Gastrocnemius medialis (tissue), 4 donors: Measurements from ENCODE around the gene NECTIN1. TPM values are rescaled to one million over a fixed set of nuclear protein-coding genes. Genes with fewer than 3 reads are reported as not detected.

Experiments
- ATAC-seq, 2 donors: fragments of 150-250 bp; one replicate each; pipeline ENCODE4 v1.9.1; 2016
- DNase-seq, 2 donors: peaks; one replicate each; pipeline ENCODE4 v3.0.0-alpha.2; 2019
- H3K27ac ChIP-seq, 4 donors: fragments of 200-600 bp; sonication (generic); 1 replicate in 1 of 4; 2 replicates in 3 of 4; pipeline ENCODE4 v1.5.1; 2016 to 2018; ENCODE audit warnings: mild to moderate bottlenecking in 2 of 4, moderate library complexity in 1 of 4
- H3K27me3 ChIP-seq, 3 donors: fragments of 200-600 bp; sonication (generic) in 2 of 3; 1 replicate in 1 of 3; 2 replicates in 2 of 3; pipeline versions ENCODE4 v1.5.1 to v1.6.0; 2016 to 2019; ENCODE audit warnings: mild to moderate bottlenecking in 1 of 3, moderate library complexity in 1 of 3
- H3K36me3 ChIP-seq, 2 donors: fragments of 200-600 bp; sonication (generic) in 1 of 2; one replicate each; pipeline ENCODE4 v1.5.1; 2017 to 2018
- H3K4me1 ChIP-seq, 2 donors: fragments of 200-600 bp; sonication (generic) in 1 of 2; one replicate each; pipeline ENCODE4 v1.5.1; 2016 to 2017; ENCODE audit warnings: mild to moderate bottlenecking in 2 of 2
- H3K4me3 ChIP-seq, 4 donors: fragments of 200-600 bp; sonication (generic) in 3 of 4; 1 replicate in 1 of 4; 2 replicates in 3 of 4; pipeline ENCODE4 v1.5.1; 2016 to 2019; ENCODE audit warnings: mild to moderate bottlenecking in 2 of 4
- H3K9me3 ChIP-seq, 3 donors: fragments of 200-600 bp; sonication (generic) in 2 of 3; 1 replicate in 1 of 3; 2 replicates in 2 of 3; pipeline ENCODE4 v1.5.1; 2016 to 2019
- POLR2A ChIP-seq, 2 donors: fragments of 450-650 bp; IDR thresholded peaks; one replicate each; pipeline ENCODE4 v1.6.1; 2017; ENCODE audit warnings: antibody characterized with exemption in 2 of 2, mild to moderate bottlenecking in 2 of 2, moderate library complexity in 2 of 2
- in situ Hi-C, 4 donors: fragments of 200-750 bp; cut with MboI; loops; one replicate each; pipeline versions ENCODE4 v1.15.0 to v1.8.0; 2017; ENCODE audit warnings: low sequenced_read_pairs in 4 of 4
- intact Hi-C: fragments of 100-400 bp; cut with DNase I; formaldehyde crosslinking; loops from one replicate; pipeline ENCODE4 v1.15.1; 2023; ENCODE audit warnings: low total_unique reads
- total RNA-seq, 4 donors: library from RNA; depleted of rRNA; stranded (reverse); fragments of >200 nt; gene quantifications; one replicate each; pipeline versions ENCODE4 v1.1.0 to v1.2.3, GENCODE V29; 2016
- TF ChIP-seq, protein P1 (sequence below), 5 experiments: fragments of 450-650 bp in 3 of 5; fragments of 200-600 bp in 2 of 5; sonication (generic) in 2 of 5; IDR thresholded peaks in 4 of 5; conservative IDR thresholded peaks in 1 of 5; 1 replicate in 4 of 5; 2 replicates in 1 of 5; pipeline ENCODE4 v1.5.1; 2016 to 2019; ENCODE audit warnings: antibody characterized with exemption in 5 of 5, mild to moderate bottlenecking in 3 of 5, moderate library complexity in 3 of 5

The NECTIN1 gene
- total RNA-seq, 4 donors from 2014 or later = 0.66 to 2.2 (median 0.92) TPM

DNA sequence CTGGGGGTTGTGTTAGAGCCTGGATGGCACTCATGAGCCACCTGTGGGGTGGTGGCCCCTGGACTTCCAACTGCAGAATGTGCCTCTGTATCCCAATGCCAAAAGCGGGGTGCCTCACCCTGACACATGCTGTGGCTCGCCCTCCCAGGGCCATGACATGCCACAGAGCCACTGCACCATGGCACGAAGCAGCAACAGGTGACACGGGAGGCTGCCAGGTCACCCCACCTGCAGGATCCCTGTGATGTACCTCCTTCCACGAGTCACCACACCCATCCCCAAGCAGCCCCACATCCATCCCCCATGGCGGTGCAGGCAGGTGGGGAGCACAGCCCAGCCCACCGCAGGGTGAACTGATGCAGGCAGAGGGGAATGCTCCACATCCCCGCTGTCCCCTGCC, 14.8 kb downstream of the NECTIN1 start:
- ATAC-seq = no peak
- Histone ChIP-seq H3K4me3 (no peak overlapping the region), H3K27ac (no peak overlapping the region), H3K4me1 (no peaks in the 10 kb centered on the region), H3K36me3 (no peaks in the 10 kb centered on the region), H3K9me3 (no peaks in the 10 kb centered on the region), H3K27me3 (peaks cover 0 to 4% (median 3%) of the 10 kb centered on the region in 3 donors)
- in situ Hi-C loops (no loop called here), intact Hi-C loops (no loop called here)
- TF ChIP-seq, protein P1, sequence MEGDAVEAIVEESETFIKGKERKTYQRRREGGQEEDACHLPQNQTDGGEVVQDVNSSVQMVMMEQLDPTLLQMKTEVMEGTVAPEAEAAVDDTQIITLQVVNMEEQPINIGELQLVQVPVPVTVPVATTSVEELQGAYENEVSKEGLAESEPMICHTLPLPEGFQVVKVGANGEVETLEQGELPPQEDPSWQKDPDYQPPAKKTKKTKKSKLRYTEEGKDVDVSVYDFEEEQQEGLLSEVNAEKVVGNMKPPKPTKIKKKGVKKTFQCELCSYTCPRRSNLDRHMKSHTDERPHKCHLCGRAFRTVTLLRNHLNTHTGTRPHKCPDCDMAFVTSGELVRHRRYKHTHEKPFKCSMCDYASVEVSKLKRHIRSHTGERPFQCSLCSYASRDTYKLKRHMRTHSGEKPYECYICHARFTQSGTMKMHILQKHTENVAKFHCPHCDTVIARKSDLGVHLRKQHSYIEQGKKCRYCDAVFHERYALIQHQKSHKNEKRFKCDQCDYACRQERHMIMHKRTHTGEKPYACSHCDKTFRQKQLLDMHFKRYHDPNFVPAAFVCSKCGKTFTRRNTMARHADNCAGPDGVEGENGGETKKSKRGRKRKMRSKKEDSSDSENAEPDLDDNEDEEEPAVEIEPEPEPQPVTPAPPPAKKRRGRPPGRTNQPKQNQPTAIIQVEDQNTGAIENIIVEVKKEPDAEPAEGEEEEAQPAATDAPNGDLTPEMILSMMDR (IDR thresholded peaks at IDR 0.05 in 4 of 5, conservative IDR thresholded peaks at IDR 0.05 in 1 of 5) = no peak
- TF ChIP-seq POLR2A (IDR thresholded peaks at IDR 0.05) = no peak
- no peak for DNase-seq

DNA sequence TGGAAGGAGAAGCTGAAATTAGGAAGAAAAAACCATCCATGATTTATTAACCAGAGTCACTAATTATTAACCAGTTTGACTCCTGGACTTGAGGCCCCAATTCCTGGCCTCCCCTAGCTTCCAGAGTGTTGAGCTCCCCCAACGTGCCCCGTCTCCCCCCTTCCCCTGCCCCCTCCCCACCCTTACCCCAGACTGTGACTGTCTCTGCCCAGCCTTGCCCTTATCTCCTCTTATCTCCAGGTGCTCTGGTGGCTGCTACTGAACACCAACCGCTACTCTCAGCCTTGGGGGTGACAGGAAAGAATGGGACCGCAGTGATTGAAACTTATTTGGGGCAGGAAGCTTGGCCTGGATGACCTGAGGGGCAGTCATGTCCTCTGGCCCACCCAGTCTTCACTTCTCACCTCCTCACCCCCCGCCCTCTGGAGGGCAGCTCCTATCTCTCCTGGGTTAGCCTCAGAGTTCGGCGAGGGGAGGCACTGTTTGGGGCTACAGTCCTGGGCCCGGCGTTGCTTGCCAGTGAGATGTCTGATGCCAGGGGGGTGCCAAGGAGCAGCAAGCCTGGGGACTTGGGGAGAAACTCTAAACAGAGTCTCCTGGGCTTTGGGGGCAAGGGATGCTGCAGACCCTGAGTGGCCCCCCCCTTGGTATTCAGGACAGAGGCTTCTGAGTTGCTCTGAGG, 15.5 kb downstream of the NECTIN1 start:
- Histone ChIP-seq H3K27me3 (peaks cover 3 to 9% (median 3%) of the 10 kb centered on the region in 3 donors), H3K27ac (no peak overlapping the region), H3K4me1 (no peaks in the 10 kb centered on the region), H3K4me3 (no peak overlapping the region), H3K9me3 (no peaks in the 10 kb centered on the region), H3K36me3 (no peaks in the 10 kb centered on the region)
- in situ Hi-C loops (no loop called here), intact Hi-C loops (no loop called here)
- DNase-seq = no peak
- ATAC-seq = no peak
- no peak for TF ChIP-seq POLR2A (IDR thresholded peaks at IDR 0.05)
- TF ChIP-seq, protein P1 (IDR thresholded peaks at IDR 0.05 in 4 of 5, conservative IDR thresholded peaks at IDR 0.05 in 1 of 5) = no peak

DNA sequence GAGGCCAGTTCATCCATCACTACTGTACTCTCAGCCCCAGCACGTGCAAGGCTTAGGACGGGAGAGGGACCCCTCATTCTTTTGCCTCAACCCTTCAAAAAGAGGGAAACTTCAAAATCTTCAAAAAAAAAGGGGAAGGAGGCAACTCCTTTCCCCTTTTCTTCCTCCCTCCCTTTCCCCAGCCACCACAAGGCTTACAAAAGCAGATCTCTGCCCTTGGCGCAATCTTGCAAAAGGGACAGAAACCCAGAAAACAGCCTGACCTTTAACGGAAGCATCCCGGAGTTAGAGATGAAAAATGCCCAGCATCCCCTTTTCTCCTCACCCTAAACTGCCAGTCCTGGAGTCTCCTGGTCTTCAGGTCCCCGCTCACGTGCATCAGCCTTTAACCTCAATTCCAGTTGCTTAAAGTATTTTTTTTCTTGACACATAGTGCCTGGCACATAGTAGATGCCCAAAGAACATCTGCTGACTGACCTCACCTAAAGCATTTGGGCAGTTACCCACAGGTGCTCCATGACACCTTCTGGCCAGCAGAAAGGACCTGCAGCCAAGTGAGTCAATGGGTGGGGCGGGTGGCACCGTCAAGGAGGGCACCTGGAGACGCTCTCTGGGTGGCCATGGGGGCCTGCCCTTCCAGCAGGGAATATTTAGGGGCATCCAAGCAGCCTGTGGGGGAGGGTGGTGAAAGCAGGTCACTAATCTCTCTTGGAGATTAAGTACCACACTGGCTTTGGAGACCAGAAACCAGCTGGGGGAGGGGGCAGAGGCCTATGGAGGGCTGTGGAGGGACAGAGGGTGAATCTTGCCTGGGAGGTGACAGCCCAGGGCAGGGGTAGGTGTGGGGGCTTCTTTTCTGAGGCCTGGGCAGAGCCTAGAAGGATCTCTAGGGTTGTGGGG, 16.3 kb downstream of the NECTIN1 start:
- Histone ChIP-seq H3K27ac (no peak overlapping the region), H3K4me1 (no peaks in the 10 kb centered on the region), H3K9me3 (no peaks in the 10 kb centered on the region), H3K36me3 (no peaks in the 10 kb centered on the region), H3K27me3 (peaks cover 3 to 9% (median 3%) of the 10 kb centered on the region in 3 donors), H3K4me3 (no peak overlapping the region)
- TF ChIP-seq, protein P1 (IDR thresholded peaks at IDR 0.05 in 4 of 5, conservative IDR thresholded peaks at IDR 0.05 in 1 of 5) = no peak
- TF ChIP-seq POLR2A (IDR thresholded peaks at IDR 0.05) = no peak
- no peak for DNase-seq
- intact Hi-C loops = no loop called here
- in situ Hi-C loops = no loop called here
- no peak for ATAC-seq

DNA sequence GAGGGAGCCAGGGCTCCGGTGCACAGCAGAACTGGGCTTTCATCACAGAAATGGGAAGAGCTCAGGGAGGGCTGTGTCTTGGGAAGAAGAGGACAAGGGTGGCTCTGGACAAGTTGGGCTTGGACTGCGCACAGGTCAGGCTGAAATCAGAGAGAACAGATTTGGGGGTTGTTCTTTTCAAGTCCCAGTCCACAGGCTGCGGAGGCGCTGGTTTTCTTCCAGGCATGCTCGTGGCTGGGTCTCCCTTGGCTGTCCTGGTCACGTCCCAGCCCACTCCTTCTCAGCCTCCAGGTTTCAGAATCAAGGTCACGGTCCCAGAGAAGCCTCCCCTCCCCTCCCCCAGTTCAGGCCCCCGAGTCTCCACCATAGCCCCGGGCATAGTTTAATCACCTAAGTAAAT, 17.0 kb downstream of the NECTIN1 start:
- TF ChIP-seq, protein P1 (IDR thresholded peaks at IDR 0.05 in 4 of 5, conservative IDR thresholded peaks at IDR 0.05 in 1 of 5) = no peak
- TF ChIP-seq POLR2A (IDR thresholded peaks at IDR 0.05) = no peak
- intact Hi-C loops (no loop called here), in situ Hi-C loops (no loop called here)
- DNase-seq = no peak
- H3K9me3 ChIP-seq = no peaks in the 10 kb centered on the region
- H3K4me1 ChIP-seq = no peaks in the 10 kb centered on the region
- no peak overlapping the region for H3K27ac ChIP-seq
- H3K36me3 ChIP-seq = no peaks in the 10 kb centered on the region
- ATAC-seq = no peak
- no peak overlapping the region for H3K4me3 ChIP-seq
- H3K27me3 ChIP-seq = peaks cover 3 to 9% (median 3%) of the 10 kb centered on the region in 3 donors
